Progenitor cell of endocrine pancreas (in vitro differentiated cells): ENCODE measurements around the gene KRTAP10-5. TPM values are rescaled to one million over a fixed set of nuclear protein-coding genes. Genes with fewer than 3 reads are reported as not detected.

Experiments used
- DNase-seq: peaks from one replicate; pipeline ENCODE4 v3.0.0; 2021; ENCODE audit warnings: low spot score; ENCODE audit not compliant: unreplicated experiment
- H3K27ac Mint-ChIP-seq: 2 replicates; pipeline ENCODE4 v1.8.0; 2021; ENCODE audit warnings: mild to moderate bottlenecking, moderate library complexity, mixed read lengths
- H3K27me3 Mint-ChIP-seq: 2 replicates; pipeline ENCODE4 v1.8.0; 2021; ENCODE audit warnings: mixed read lengths
- H3K36me3 Mint-ChIP-seq: 2 replicates; pipeline ENCODE4 v1.8.0; 2022; ENCODE audit warnings: mixed read lengths; ENCODE audit not compliant: insufficient read depth
- H3K4me1 Mint-ChIP-seq: 2 replicates; pipeline ENCODE4 v1.8.0; 2021; ENCODE audit warnings: low read depth, mixed read lengths
- H3K4me3 Mint-ChIP-seq: 2 replicates; pipeline ENCODE4 v1.8.0; 2021; ENCODE audit warnings: low read depth, mild to moderate bottlenecking, moderate library complexity, mixed read lengths
- H3K9me3 Mint-ChIP-seq: 2 replicates; pipeline ENCODE4 v1.8.0; 2021; ENCODE audit warnings: low read depth, mixed read lengths
- total RNA-seq: library from RNA; stranded (reverse); gene quantifications from 2 replicates; pipeline ENCODE4 v1.2.1, GENCODE V29; 2021
- TF ChIP-seq, protein P1 (sequence below): fragments of 200-600 bp; sonication (generic); IDR thresholded peaks from one replicate; pipeline ENCODE4 v1.5.0; 2021; ENCODE audit warnings: antibody characterized with exemption, mild to moderate bottlenecking; ENCODE audit not compliant: unreplicated experiment

Gene KRTAP10-5
- total RNA-seq, 1 donor from 2014 or later, result not detected

GRCh38 chr21:44609193-44609592, 28.8 kb upstream of the KRTAP10-5 start:
- H3K4me1 Mint-ChIP-seq, result no peaks in the 10 kb centered on the region

GRCh38 chr21:44606495-44606894, 26.1 kb upstream of the KRTAP10-5 start:
- DNase-seq, result no peak
- peaks cover 10% of the 10 kb centered on the region for H3K27me3 Mint-ChIP-seq
- H3K36me3 Mint-ChIP-seq, result no peaks in the 10 kb centered on the region
- H3K4me3 Mint-ChIP-seq, result no peak overlapping the region
- peaks cover 29% of the 10 kb centered on the region for H3K9me3 Mint-ChIP-seq
- no peak overlapping the region for H3K27ac Mint-ChIP-seq
- H3K4me1 Mint-ChIP-seq, result no peaks in the 10 kb centered on the region
- TF ChIP-seq, protein P1, sequence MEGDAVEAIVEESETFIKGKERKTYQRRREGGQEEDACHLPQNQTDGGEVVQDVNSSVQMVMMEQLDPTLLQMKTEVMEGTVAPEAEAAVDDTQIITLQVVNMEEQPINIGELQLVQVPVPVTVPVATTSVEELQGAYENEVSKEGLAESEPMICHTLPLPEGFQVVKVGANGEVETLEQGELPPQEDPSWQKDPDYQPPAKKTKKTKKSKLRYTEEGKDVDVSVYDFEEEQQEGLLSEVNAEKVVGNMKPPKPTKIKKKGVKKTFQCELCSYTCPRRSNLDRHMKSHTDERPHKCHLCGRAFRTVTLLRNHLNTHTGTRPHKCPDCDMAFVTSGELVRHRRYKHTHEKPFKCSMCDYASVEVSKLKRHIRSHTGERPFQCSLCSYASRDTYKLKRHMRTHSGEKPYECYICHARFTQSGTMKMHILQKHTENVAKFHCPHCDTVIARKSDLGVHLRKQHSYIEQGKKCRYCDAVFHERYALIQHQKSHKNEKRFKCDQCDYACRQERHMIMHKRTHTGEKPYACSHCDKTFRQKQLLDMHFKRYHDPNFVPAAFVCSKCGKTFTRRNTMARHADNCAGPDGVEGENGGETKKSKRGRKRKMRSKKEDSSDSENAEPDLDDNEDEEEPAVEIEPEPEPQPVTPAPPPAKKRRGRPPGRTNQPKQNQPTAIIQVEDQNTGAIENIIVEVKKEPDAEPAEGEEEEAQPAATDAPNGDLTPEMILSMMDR, result no peak

More at GRCh38 chr21:44609193-44609592, 28.8 kb upstream of the KRTAP10-5 start:
- no peak overlapping the region for H3K4me3 Mint-ChIP-seq
- H3K9me3 Mint-ChIP-seq, result peaks cover 27% of the 10 kb centered on the region
- peaks cover 1% of the 10 kb centered on the region for H3K36me3 Mint-ChIP-seq
- no peak for DNase-seq
- TF ChIP-seq, protein P1, result no peak
- peaks cover 11% of the 10 kb centered on the region for H3K27me3 Mint-ChIP-seq
- no peak overlapping the region for H3K27ac Mint-ChIP-seq

GRCh38 chr21:44603911-44604310, 23.5 kb upstream of the KRTAP10-5 start:
- H3K4me1 Mint-ChIP-seq, result no peaks in the 10 kb centered on the region
- DNase-seq, result no peak
- H3K27ac Mint-ChIP-seq, result no peak overlapping the region
- TF ChIP-seq, protein P1, result no peak
- H3K4me3 Mint-ChIP-seq, result no peak overlapping the region
- H3K27me3 Mint-ChIP-seq, result peaks cover 8% of the 10 kb centered on the region
- peaks cover 11% of the 10 kb centered on the region for H3K9me3 Mint-ChIP-seq
- no peaks in the 10 kb centered on the region for H3K36me3 Mint-ChIP-seq

- Mint-ChIP-seq H3K27me3 (peaks cover 8% of the 10 kb centered on the region), H3K36me3 (no peaks in the 10 kb centered on the region), H3K4me1 (no peaks in the 10 kb centered on the region), H3K27ac (no peak overlapping the region), H3K4me3 (no peak overlapping the region), H3K9me3 (peaks cover 14% of the 10 kb centered on the region)
- TF ChIP-seq, protein P1, result no peak
- DNase-seq, result no peak
Observed at GRCh38 chr21:44603109-44603875, 22.9 kb upstream of the KRTAP10-5 start.

- no peaks in the 10 kb centered on the region for H3K4me1 Mint-ChIP-seq
- H3K4me3 Mint-ChIP-seq, result no peak overlapping the region
- TF ChIP-seq, protein P1, result no peak
- H3K36me3 Mint-ChIP-seq, result no peaks in the 10 kb centered on the region
- H3K27me3 Mint-ChIP-seq, result peaks cover 8% of the 10 kb centered on the region
- peaks cover 14% of the 10 kb centered on the region for H3K9me3 Mint-ChIP-seq
- no peak for DNase-seq
- no peak overlapping the region for H3K27ac Mint-ChIP-seq
Observed at GRCh38 chr21:44602463-44602850, 22.1 kb upstream of the KRTAP10-5 start.
